Smooth muscle cell (in vitro differentiated cells): Measurements from ENCODE around the gene BEND5. TPM values are rescaled to one million over a fixed set of nuclear protein-coding genes. Genes with fewer than 3 reads are reported as not detected.

Experiments
- DNase-seq: peaks from one replicate; lab custom pipeline; 2025; ENCODE audit not compliant: unreplicated experiment; lab: John Stamatoyannopoulos, UW
- H2AFZ ChIP-seq: fragments of 200-600 bp; sonication (generic); 2 replicates; pipeline ENCODE4 v1.6.0; 2016; ENCODE audit warnings: antibody characterized with exemption, low read depth, mild to moderate bottlenecking
- H3F3A ChIP-seq: fragments of 200-600 bp; sonication (generic); 2 replicates; pipeline ENCODE4 v1.6.0; 2017; ENCODE audit warnings: antibody characterized with exemption, low read depth
- H3K27ac ChIP-seq: fragments of 200-600 bp; sonication (generic); 2 replicates; pipeline ENCODE4 v1.5.1; 2016; ENCODE audit warnings: low read depth, mild to moderate bottlenecking
- H3K27me3 ChIP-seq: fragments of 200-600 bp; sonication (generic); 2 replicates; pipeline ENCODE4 v1.6.1; 2016; ENCODE audit warnings: low read depth, mild to moderate bottlenecking
- H3K36me3 ChIP-seq: fragments of 200-600 bp; sonication (generic); 2 replicates; pipeline ENCODE4 v1.5.1; 2016; ENCODE audit warnings: low read depth
- H3K4me1 ChIP-seq: fragments of 200-600 bp; sonication (generic); 2 replicates; pipeline ENCODE4 v1.5.1; 2016; ENCODE audit warnings: low read depth
- H3K4me2 ChIP-seq: fragments of 200-600 bp; sonication (generic); 2 replicates; pipeline ENCODE4 v1.6.0; 2016; ENCODE audit warnings: mild to moderate bottlenecking
- H3K4me3 ChIP-seq: fragments of 200-600 bp; sonication (generic); 2 replicates; pipeline ENCODE4 v1.5.1; 2016; ENCODE audit warnings: mild to moderate bottlenecking
- H3K79me2 ChIP-seq: fragments of 200-600 bp; sonication (generic); 2 replicates; pipeline ENCODE4 v1.6.0; 2016; ENCODE audit warnings: low read depth, mild to moderate bottlenecking
- H3K9ac ChIP-seq: fragments of 200-600 bp; sonication (generic); 2 replicates; pipeline ENCODE4 v1.6.0; 2016; ENCODE audit warnings: low read depth
- H3K9me3 ChIP-seq: fragments of 200-600 bp; sonication (generic); replicated peaks from 2 replicates; pipeline ENCODE4 v1.5.1; 2016; ENCODE audit warnings: low read depth
- H4K20me1 ChIP-seq: fragments of 200-600 bp; sonication (generic); 2 replicates; pipeline ENCODE4 v1.6.0; 2016; ENCODE audit warnings: low read depth
- WGBS: methylation state at CpG from one replicate; pipeline ENCODE4 v1.1.7; 2016; ENCODE audit warnings: low lambda C conversion rate; 5-methylcytosine and 5-hydroxymethylcytosine counted together
- polyA plus RNA-seq: library from polyadenylated mRNA; unstranded; fragments of >200 nt; fragmentation: Nextera tagmentation; extraction: Ambion mirVana; gene quantifications from 2 replicates; pipeline ENCODE4 v1.2.1, GENCODE V29; 2016
- total RNA-seq: library from RNA; depleted of rRNA; stranded (reverse); fragments of >200 nt; gene quantifications from 2 replicates; pipeline ENCODE4 v1.2.3, GENCODE V29; 2014
- TF ChIP-seq, protein P1 (sequence below): fragments of 200-600 bp; sonication (generic); IDR thresholded peaks from 2 replicates; pipeline ENCODE4 v1.5.1; 2017; ENCODE audit warnings: borderline replicate concordance, mild to moderate bottlenecking, antibody characterized with exemption; ENCODE audit not compliant: insufficient read depth, poor library complexity, severe bottlenecking

BEND5 gene
- total and polyA plus RNA-seq, 2 experiments from 2014 or later, result 4.0 to 10.7 TPM

DNA sequence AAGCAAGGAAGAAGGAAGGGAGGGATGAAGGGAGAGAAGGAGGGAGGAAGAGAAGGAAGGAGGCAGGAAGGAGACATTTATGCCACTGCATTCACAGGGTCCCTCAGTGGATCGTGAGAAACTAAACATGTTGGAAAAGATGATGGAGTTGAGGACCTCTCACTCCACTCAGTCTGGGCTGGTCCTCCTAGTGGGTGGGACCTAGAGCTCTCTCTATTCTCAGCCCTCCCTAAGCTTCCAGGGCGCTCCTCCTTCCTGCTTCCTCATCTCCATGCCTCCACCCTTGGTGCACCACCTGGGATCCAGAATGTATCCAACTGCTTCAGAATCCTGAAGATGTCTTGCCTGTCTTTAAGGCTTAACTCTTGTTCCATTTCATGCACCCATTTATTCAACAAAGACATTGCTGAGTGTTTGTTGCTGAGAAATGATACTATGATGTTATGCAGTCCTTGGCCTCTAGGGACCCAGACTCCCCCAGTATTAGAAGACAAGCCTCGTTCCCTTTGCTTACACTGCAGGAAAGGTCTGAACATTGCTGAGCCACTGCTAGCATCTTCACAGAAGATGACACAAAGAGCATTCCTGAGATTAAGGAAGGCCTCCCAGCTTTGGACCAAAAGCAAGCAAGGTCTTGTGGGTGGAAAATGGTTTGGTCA is 88.5 kb downstream of the BEND5 start:
- H3K79me2 ChIP-seq, result no peaks in the 10 kb centered on the region
- no peaks in the 10 kb centered on the region for H3F3A ChIP-seq
- no peaks in the 10 kb centered on the region for H3K9me3 ChIP-seq
- peaks cover 17% of the 10 kb centered on the region for H3K27me3 ChIP-seq
- no peak overlapping the region for H3K9ac ChIP-seq
- DNase-seq, result no peak
- no peak overlapping the region for H3K4me3 ChIP-seq
- H3K36me3 ChIP-seq, result no peaks in the 10 kb centered on the region
- no peaks in the 10 kb centered on the region for H3K4me1 ChIP-seq
- TF ChIP-seq, protein P1, sequence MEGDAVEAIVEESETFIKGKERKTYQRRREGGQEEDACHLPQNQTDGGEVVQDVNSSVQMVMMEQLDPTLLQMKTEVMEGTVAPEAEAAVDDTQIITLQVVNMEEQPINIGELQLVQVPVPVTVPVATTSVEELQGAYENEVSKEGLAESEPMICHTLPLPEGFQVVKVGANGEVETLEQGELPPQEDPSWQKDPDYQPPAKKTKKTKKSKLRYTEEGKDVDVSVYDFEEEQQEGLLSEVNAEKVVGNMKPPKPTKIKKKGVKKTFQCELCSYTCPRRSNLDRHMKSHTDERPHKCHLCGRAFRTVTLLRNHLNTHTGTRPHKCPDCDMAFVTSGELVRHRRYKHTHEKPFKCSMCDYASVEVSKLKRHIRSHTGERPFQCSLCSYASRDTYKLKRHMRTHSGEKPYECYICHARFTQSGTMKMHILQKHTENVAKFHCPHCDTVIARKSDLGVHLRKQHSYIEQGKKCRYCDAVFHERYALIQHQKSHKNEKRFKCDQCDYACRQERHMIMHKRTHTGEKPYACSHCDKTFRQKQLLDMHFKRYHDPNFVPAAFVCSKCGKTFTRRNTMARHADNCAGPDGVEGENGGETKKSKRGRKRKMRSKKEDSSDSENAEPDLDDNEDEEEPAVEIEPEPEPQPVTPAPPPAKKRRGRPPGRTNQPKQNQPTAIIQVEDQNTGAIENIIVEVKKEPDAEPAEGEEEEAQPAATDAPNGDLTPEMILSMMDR, result peak; percentile 38
- no peak overlapping the region for H3K4me2 ChIP-seq
- no peak overlapping the region for H3K27ac ChIP-seq
- 69% methylated on average over 3 of the region's 3 CpGs for WGBS
- H4K20me1 ChIP-seq, result no peaks in the 10 kb centered on the region
- no peak overlapping the region for H2AFZ ChIP-seq

DNA sequence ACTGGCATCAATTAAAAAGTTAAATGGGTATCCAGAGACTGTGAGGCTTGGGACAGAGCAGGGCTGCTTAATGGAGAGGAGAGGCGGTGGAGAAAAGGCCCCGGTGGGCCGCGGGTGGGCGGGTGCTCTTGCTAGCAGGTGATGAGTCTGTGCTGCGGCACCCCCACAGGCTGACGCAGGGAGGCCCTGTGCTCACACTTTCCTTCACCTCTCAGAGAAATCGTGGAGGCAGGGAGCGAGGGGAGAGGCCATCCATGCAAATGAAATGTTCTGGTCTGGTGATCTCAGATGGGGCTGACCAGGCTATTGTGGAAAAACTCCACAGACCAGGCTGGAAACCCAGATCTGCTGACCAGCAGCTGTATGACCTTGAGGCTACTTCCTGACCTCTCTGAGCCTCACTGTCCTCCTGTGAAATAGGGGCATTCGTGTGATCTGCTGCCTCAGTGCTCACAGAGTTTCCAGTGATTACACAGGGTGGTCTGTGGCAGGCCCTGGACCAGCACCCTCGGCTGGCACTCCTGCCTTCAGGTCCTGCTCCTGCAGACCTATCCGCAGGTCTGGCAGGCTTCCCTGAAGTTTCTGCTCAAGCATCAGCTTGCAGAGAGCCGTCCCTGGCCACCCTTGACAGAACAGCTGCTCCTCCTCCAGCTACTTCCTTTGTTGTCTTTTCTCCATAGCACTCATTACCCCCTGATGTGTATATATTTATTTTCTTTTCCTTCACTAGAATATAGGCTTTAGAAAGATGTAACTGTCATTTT is 89.2 kb downstream of the BEND5 start:
- DNase-seq, result no peak
- WGBS, result 78% methylated on average over 13 of the region's 13 CpGs
- TF ChIP-seq, protein P1, result no peak

DNA sequence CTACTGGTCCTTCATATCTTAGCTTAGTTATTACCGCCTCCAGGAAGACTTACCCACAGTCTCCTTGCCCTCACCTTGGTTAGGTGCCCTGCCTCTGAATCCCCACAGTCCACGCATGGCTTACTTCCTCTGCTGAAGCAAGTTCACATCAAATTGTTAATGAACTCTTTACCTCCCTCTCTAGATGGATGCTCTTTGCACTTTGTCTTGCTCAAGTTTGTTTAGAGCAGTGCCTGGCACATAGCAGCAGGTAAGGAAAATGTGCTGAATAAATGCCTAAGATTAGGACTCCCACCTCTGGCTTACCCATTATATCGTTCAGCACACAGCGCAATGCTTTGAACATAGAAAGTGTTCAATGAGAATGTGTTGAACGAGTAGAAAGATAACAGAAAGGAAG is 90.5 kb downstream of the BEND5 start:
- Histone ChIP-seq H3K9me3 (no peaks in the 10 kb centered on the region), H3K79me2 (no peaks in the 10 kb centered on the region), H3K27ac (no peak overlapping the region), H4K20me1 (no peaks in the 10 kb centered on the region), H3K9ac (no peak overlapping the region), H3F3A (no peaks in the 10 kb centered on the region), H3K4me2 (no peak overlapping the region), H3K27me3 (no peaks in the 10 kb centered on the region), H3K36me3 (no peaks in the 10 kb centered on the region), H3K4me1 (no peaks in the 10 kb centered on the region), H2AFZ (no peak overlapping the region), H3K4me3 (no peak overlapping the region)
- TF ChIP-seq, protein P1, result no peak
- 88% methylated on average over 5 of the region's 5 CpGs for WGBS
- no peak for DNase-seq

More for the DNA sequence above, 89.2 kb downstream of the BEND5 start:
- Histone ChIP-seq H3K36me3 (no peaks in the 10 kb centered on the region), H3K79me2 (no peaks in the 10 kb centered on the region), H3K27ac (no peak overlapping the region), H3F3A (no peaks in the 10 kb centered on the region), H4K20me1 (no peaks in the 10 kb centered on the region), H3K9me3 (no peaks in the 10 kb centered on the region), H2AFZ (no peak overlapping the region), H3K4me2 (no peak overlapping the region), H3K4me3 (no peak overlapping the region), H3K4me1 (no peaks in the 10 kb centered on the region), H3K9ac (no peak overlapping the region), H3K27me3 (peaks cover 10% of the 10 kb centered on the region)
